GM18867 (cell line): ENCODE measurements around the gene XCL2.
"Not testable (repeated sequence)": the region's sequence is repeated elsewhere in the genome, so short reads cannot be mapped to it uniquely, and the experiment has no call there.

ENCODE experiments used
- ATAC-seq: cut with Tn5 transposase; IDR thresholded peaks from one replicate; pipeline ENCODE4 v1.9.1; 2021; ENCODE audit warnings: mild to moderate bottlenecking, moderate library complexity; ENCODE audit not compliant: unreplicated experiment

XCL2 gene, protein sequence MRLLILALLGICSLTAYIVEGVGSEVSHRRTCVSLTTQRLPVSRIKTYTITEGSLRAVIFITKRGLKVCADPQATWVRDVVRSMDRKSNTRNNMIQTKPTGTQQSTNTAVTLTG

GRCh38 chr1:168543840-168544498, at the start of gene XCL2:
Gene XCL2 (minus strand): TSS chr1:168543997. CDS start chr1:168543964, 33 bp downstream.
- not testable (repeated sequence) for ATAC-seq

GRCh38 chr1:168591641-168592250, 47.9 kb upstream of the XCL2 start:
- ATAC-seq = no peak

GRCh38 chr1:168591066-168591465, 47.3 kb upstream of the XCL2 start:
- ATAC-seq = no peak

GRCh38 chr1:168589167-168589566, 45.4 kb upstream of the XCL2 start:
- ATAC-seq = no peak

GRCh38 chr1:168585937-168586336, 42.1 kb upstream of the XCL2 start:
- no peak for ATAC-seq

DNA sequence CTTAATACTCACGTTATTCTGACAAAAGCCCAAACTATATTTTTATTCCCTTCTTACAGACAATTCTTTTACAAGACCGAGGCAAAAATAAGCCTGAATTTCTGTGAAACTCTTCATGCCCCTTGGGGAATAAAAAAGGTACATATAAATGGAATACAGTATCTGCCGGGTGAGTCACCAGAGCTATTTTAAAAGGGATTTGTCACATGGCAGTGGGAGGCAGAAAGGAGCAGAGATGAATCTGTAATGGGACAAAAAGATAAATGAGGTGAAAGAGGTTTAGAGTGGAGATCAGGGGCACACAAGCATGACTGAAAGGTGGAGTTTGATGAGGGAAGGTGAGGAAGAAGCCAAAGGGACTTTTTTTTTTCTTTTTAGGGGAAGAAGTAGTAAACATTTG, 41.4 kb upstream of the XCL2 start:
- ATAC-seq = no peak

- no peak for ATAC-seq
These were observed 39.8 kb upstream of the XCL2 start for GRCh38 chr1:168583571-168583970.

DNA sequence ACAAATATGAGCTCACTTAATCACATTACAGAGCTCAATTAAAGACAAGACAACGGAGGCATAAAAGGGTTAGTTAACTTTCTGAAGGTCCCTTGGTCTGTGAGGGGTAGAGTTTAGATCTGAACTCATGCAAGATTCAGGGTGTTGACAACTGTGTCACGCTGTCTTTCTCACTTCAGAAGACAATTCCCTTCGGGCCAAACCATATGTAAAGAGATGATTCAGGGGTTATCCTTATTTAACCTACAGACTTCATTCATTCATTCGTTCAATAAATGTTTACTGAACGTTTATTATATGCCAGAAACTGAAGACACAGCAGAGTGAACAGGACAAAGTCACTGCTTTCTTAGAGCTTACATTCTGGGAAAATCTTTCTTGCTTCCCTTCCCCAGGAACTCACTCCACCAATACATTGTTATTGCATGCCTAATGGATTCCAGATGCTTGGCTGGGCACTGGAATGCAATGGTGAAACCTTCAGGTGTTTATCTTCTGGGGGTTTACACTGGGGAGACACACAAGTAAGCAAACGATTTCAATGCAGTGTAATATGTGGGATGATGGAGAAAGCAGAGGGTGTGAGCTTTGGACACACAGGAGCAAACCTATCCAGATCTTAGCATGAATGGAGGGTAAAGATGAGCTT, 39.0 kb upstream of the XCL2 start:
- no peak for ATAC-seq

- no peak for ATAC-seq
These were observed 38.2 kb upstream of the XCL2 start for GRCh38 chr1:168581817-168582572.

DNA sequence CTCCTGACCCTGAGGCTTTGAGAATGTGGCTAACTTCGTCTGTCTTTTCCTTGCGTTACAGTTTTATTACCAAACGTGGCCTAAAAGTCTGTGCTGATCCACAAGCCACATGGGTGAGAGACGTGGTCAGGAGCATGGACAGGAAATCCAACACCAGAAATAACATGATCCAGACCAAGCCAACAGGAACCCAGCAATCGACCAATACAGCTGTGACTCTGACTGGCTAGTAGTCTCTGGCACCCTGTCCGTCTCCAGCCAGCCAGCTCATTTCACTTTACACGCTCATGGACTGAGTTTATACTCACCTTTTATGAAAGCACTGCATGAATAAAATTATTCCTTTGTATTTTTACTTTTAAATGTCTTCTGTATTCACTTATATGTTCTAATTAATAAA, 37.2 kb upstream of the XCL2 start:
- ATAC-seq = not testable (repeated sequence)

GRCh38 chr1:168580290-168580689, 36.5 kb upstream of the XCL2 start:
- ATAC-seq = not testable (repeated sequence)

- ATAC-seq = not testable (repeated sequence)
These were observed 34.9 kb upstream of the XCL2 start for GRCh38 chr1:168578531-168579185.

GRCh38 chr1:168576245-168576688, 32.5 kb upstream of the XCL2 start, which contains the start of gene XCL1:
Gene XCL1 (plus strand): TSS chr1:168576605. CDS start chr1:168576638, 33 bp downstream.
- ATAC-seq = not testable (repeated sequence)

DNA sequence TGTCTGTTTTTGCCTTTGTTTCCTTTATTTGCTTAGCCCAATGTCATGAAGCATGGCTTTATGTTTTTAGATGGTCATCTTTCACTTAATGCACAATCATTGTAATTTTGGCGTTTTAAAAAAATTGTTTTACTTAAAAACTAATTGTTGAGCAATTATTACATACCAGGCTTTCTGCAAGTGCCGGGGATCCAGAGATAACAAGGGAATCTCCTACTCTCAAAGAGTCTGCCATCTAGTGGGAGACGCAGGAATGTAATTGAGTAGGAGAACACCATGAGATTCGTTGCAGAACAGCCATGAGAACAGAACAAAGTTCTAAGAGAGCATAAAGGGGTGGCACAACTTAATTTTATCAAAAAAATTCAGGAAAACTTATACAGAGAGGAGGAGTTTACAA, 30.4 kb upstream of the XCL2 start:
- peak; percentile 39 for ATAC-seq

- ATAC-seq = no peak
These were observed 28.8 kb upstream of the XCL2 start for GRCh38 chr1:168572633-168573032.

DNA sequence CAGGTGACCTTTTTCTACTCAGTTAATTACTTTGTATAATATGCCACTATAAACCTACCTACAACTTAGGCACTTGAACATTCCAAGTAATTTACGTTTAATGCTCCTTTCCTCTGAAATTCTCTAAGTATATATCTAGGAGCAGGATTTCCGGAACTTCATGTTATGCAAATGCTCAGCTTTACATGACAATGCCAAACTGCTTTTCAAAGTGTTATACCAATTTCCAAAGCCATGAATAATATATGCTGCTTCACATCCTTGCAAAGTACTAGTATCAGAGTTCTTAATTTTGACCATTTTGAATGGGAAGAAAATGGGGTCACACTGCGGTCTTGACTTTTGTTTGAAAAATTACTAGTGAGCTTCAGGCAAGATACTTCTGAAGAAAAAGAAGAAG, 26.9 kb upstream of the XCL2 start:
- ATAC-seq = no peak

- no peak for ATAC-seq
These were observed 24.5 kb upstream of the XCL2 start for GRCh38 chr1:168568346-168568745.

- ATAC-seq = no peak
These were observed 23.8 kb upstream of the XCL2 start for GRCh38 chr1:168567568-168567967.

GRCh38 chr1:168567007-168567406, 23.2 kb upstream of the XCL2 start:
- ATAC-seq = no peak

DNA sequence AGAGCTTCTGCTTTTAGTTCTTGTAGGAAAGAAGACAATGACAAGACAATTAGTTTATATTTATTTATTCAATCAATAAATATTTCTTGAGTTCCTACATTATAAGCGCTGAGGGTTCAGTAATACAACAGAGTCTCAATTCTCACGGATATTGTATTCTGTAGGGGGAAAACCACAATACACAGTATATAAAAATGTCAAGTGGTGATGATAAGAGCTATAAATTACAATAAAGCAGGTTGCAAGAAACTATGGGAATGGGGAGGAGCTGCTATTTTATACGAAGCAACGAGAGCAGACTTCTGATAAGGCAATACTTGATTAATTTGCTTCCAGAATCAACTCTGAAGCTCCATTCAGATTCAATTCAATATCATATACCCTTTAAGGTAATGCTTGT, 22.0 kb upstream of the XCL2 start:
- ATAC-seq = no peak

DNA sequence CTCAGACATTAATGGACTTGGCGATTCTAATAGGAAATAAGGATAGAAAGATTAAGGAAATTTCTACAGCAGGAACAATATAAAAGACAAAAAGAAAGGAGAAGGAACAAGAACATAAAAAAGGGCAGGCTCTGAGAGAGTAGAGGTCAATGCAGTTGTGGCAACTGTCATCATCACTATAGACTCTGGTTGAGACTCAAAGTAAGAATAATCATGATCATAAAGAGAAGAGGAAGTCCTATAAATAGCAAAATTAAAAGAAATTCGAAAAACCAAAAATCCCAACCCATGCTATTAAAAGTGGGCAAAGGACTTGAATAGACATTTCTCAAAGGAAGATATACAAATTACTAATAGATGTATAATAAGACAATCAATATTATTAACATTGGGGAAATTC, 18.2 kb upstream of the XCL2 start:
- no peak for ATAC-seq
